Epithelial cell of proximal tubule (primary cell): Measurements from ENCODE around the gene CSF1R. TPM values are rescaled to one million over a fixed set of nuclear protein-coding genes. Genes with fewer than 3 reads are reported as not detected.
"Not testable (repeated sequence)": the region's sequence is repeated elsewhere in the genome, so short reads cannot be mapped to it uniquely, and the experiment has no call there.

Experiments used
- DNase-seq: peaks from one replicate; pipeline ENCODE4 v3.0.0-alpha.2; 2011; ENCODE audit warnings: low read depth
- H3K4me3 ChIP-seq: 2 replicates; pipeline ENCODE4 v1.5.1; 2011; ENCODE audit warnings: low read depth, mild to moderate bottlenecking, low read length
- CTCF ChIP-seq: conservative IDR thresholded peaks from 2 replicates; pipeline ENCODE4 v1.5.1; 2012; ENCODE audit warnings: low read depth, mild to moderate bottlenecking, low read length
- total RNA-seq: library from RNA; depleted of rRNA; stranded (reverse); fragments of >200 nt; gene quantifications from 2 replicates; pipeline ENCODE4 v1.2.3, GENCODE V29; 2015

Gene CSF1R
- total RNA-seq, 1 donor from 2014 or later: not detected

GRCh38 chr5:150053713-150054392, 32.5 kb downstream of the CSF1R start:
- no peak for DNase-seq
- TF ChIP-seq CTCF: no peak
- no peak overlapping the region for H3K4me3 ChIP-seq

GRCh38 chr5:150052956-150053712, 33.2 kb downstream of the CSF1R start:
- peak; percentile 37 for DNase-seq
- no peak for TF ChIP-seq CTCF
- no peak overlapping the region for H3K4me3 ChIP-seq

- TF ChIP-seq CTCF: no peak
- H3K4me3 ChIP-seq: no peak overlapping the region
- no peak for DNase-seq
Measured at GRCh38 chr5:150052226-150052955, 34.0 kb downstream of the CSF1R start.

- no peak for DNase-seq
- TF ChIP-seq CTCF: no peak
- H3K4me3 ChIP-seq: no peak overlapping the region
Measured at GRCh38 chr5:150051657-150052195, 34.6 kb downstream of the CSF1R start.

GRCh38 chr5:150050172-150050811, 36.1 kb downstream of the CSF1R start:
- H3K4me3 ChIP-seq: not testable (repeated sequence)
- peak; percentile 37 for DNase-seq

GRCh38 chr5:150046031-150046430, 40.3 kb downstream of the CSF1R start:
- H3K4me3 ChIP-seq: no peak overlapping the region
- no peak for TF ChIP-seq CTCF
- no peak for DNase-seq

GRCh38 chr5:150045549-150045948, 40.8 kb downstream of the CSF1R start:
- no peak overlapping the region for H3K4me3 ChIP-seq
- no peak for DNase-seq
- TF ChIP-seq CTCF: peak; percentile 34
